Neural cell (in vitro differentiated cells): ENCODE results near the gene PF4V1. TPM values are rescaled to one million over a fixed set of nuclear protein-coding genes. Genes with fewer than 3 reads are reported as not detected.

Source experiments
- H2AFZ ChIP-seq: fragments of 200-600, 300-800 bp; sonication (generic), shearing (Covaris generic); 2 replicates; pipeline ENCODE4 v1.6.0; 2014; ENCODE audit warnings: low read depth, mild to moderate bottlenecking, antibody characterized with exemption, low read length, moderate library complexity
- H3F3A ChIP-seq: fragments of 200-600 bp; shearing (Covaris generic); 2 replicates; pipeline ENCODE4 v1.6.1; 2016; ENCODE audit warnings: mild to moderate bottlenecking, moderate library complexity, mixed read lengths, antibody characterized with exemption, low read length; ENCODE audit not compliant: insufficient read depth, poor library complexity, severe bottlenecking
- H3K27ac ChIP-seq: fragments of 200-600, 300-800 bp; sonication (generic), shearing (Covaris generic); 2 replicates; pipeline ENCODE4 v1.5.1; 2014; ENCODE audit warnings: mild to moderate bottlenecking, low read length, moderate library complexity
- H3K27me3 ChIP-seq: fragments of 300-800, 200-600 bp; sonication (generic), shearing (Covaris generic); 2 replicates; pipeline ENCODE4 v1.6.0; 2014; ENCODE audit warnings: mild to moderate bottlenecking, low read depth, low read length, moderate library complexity; ENCODE audit not compliant: insufficient read depth
- H3K36me3 ChIP-seq: fragments of 300-800, 200-600 bp; sonication (generic), shearing (Covaris generic); 2 replicates; pipeline ENCODE4 v1.5.1; 2014; ENCODE audit warnings: mild to moderate bottlenecking, antibody characterized with exemption, low read length, moderate library complexity; ENCODE audit not compliant: insufficient read depth
- H3K4me2 ChIP-seq: fragments of 300-800, 200-600 bp; sonication (generic), shearing (Covaris generic); 2 replicates; pipeline ENCODE4 v1.6.0; 2014; ENCODE audit warnings: mild to moderate bottlenecking, low read length
- H3K4me3 ChIP-seq: fragments of 300-800, 200-600 bp; sonication (generic), shearing (Covaris generic); 2 replicates; pipeline ENCODE4 v1.5.1; 2014; ENCODE audit warnings: mild to moderate bottlenecking, low read length, moderate library complexity
- H3K79me2 ChIP-seq: fragments of 200-600 bp; shearing (Covaris generic); replicated peaks from 2 replicates; pipeline ENCODE4 v1.6.0; 2014; ENCODE audit warnings: mild to moderate bottlenecking, low read length, moderate library complexity; ENCODE audit not compliant: insufficient read depth
- H3K9ac ChIP-seq: fragments of 300-800, 200-600 bp; sonication (generic), shearing (Covaris generic); 2 replicates; pipeline ENCODE4 v1.6.1; 2016; ENCODE audit warnings: mild to moderate bottlenecking, low read length, mixed read lengths
- H3K9me2 ChIP-seq: fragments of 200-600 bp; shearing (Covaris generic); 2 replicates; pipeline ENCODE4 v1.6.1; 2016; ENCODE audit warnings: mild to moderate bottlenecking, low read length, mixed read lengths; ENCODE audit not compliant: insufficient read depth
- H3K9me3 ChIP-seq: fragments of 200-600, 300-800 bp; sonication (generic), shearing (Covaris generic); 2 replicates; pipeline ENCODE4 v1.6.1; 2016; ENCODE audit warnings: mild to moderate bottlenecking, mixed run types, low read length, moderate library complexity, mixed read lengths
- H4K20me1 ChIP-seq: fragments of 200-600 bp; shearing (Covaris generic); 2 replicates; pipeline ENCODE4 v1.6.1; 2016; ENCODE audit warnings: mild to moderate bottlenecking, mixed run types; ENCODE audit not compliant: insufficient read depth
- EZH2 ChIP-seq: fragments of 200-600, 300-800 bp; shearing (Covaris generic), sonication (generic); IDR thresholded peaks from 2 replicates; pipeline ENCODE4 v1.6.1; 2014; ENCODE audit warnings: antibody characterized with exemption, low read length, borderline replicate concordance, mild to moderate bottlenecking; ENCODE audit not compliant: insufficient read depth, poor library complexity, severe bottlenecking
- MXI1 ChIP-seq: fragments of 450-650 bp; conservative IDR thresholded peaks from 2 replicates; pipeline ENCODE4 v1.6.1; 2014; ENCODE audit warnings: antibody characterized with exemption, mild to moderate bottlenecking; ENCODE audit not compliant: poor library complexity, severe bottlenecking
- POLR2AphosphoS5 ChIP-seq: IDR thresholded peaks from 2 replicates; pipeline ENCODE4 v1.6.1; 2012
- RAD21 ChIP-seq: fragments of 450-650 bp; conservative IDR thresholded peaks from 2 replicates; pipeline ENCODE4 v1.6.1; 2014; ENCODE audit warnings: antibody characterized with exemption, mild to moderate bottlenecking, moderate library complexity
- REST ChIP-seq: IDR thresholded peaks from 2 replicates; pipeline ENCODE4 v1.6.1; 2012; ENCODE audit warnings: borderline replicate concordance
- SMC3 ChIP-seq: fragments of 450-650 bp; conservative IDR thresholded peaks from 2 replicates; pipeline ENCODE4 v1.6.1; 2014; ENCODE audit warnings: antibody characterized with exemption, mild to moderate bottlenecking, moderate library complexity; ENCODE audit not compliant: poor library complexity
- TAF1 ChIP-seq: IDR thresholded peaks from 2 replicates; pipeline ENCODE4 v1.6.1; 2012; ENCODE audit warnings: low read depth
- polyA plus RNA-seq: library from polyadenylated mRNA; depleted of rRNA; stranded (reverse); fragments of >200 nt; gene quantifications from 2 replicates; pipeline ENCODE4 v1.2.3, GENCODE V29; 2014

Gene PF4V1
- polyA plus RNA-seq, 1 donor from 2014 or later, result not detected

- H3K4me2 ChIP-seq, result no peak overlapping the region
- TF ChIP-seq SMC3 (no peak), RAD21 (no peak), REST (no peak)
- H3K9ac ChIP-seq, result no peak overlapping the region
- H3F3A ChIP-seq, result no peaks in the 10 kb centered on the region
- no peaks in the 10 kb centered on the region for H3K27me3 ChIP-seq
- H3K79me2 ChIP-seq, result no peaks in the 10 kb centered on the region
- no peaks in the 10 kb centered on the region for H3K9me2 ChIP-seq
- H4K20me1 ChIP-seq, result no peaks in the 10 kb centered on the region
- no peaks in the 10 kb centered on the region for H3K9me3 ChIP-seq
- H2AFZ ChIP-seq, result no peak overlapping the region
- no peak overlapping the region for H3K4me3 ChIP-seq
- no peak overlapping the region for H3K27ac ChIP-seq
- no peaks in the 10 kb centered on the region for H3K36me3 ChIP-seq
These were observed 8.8 kb upstream of the PF4V1 start for GRCh38 chr4:73844345-73844744.

DNA sequence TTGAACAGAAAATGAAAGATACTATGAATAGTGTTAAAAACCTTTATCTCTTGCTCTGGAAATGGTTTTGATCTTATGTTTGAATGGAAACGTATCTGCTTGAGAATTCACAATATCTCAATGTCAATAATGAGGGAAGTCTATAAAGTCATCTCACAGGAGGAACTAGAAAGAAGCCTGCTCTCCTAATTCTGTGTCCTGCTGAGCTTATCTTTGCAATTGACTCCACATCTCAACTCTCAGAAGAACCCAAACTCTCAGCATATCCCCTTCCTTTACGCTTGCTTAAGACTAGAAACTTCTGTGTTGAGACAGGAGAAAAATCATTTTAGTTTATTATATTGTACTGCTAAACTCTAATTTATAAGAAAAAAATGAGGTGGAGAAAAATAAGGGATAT, 8.3 kb upstream of the PF4V1 start:
- Histone ChIP-seq H3K27ac (no peak overlapping the region), H3K9me3 (no peaks in the 10 kb centered on the region), H3K4me3 (no peak overlapping the region), H4K20me1 (no peaks in the 10 kb centered on the region), H3K27me3 (no peaks in the 10 kb centered on the region), H3K9me2 (no peaks in the 10 kb centered on the region), H2AFZ (no peak overlapping the region), H3K4me2 (no peak overlapping the region), H3F3A (no peaks in the 10 kb centered on the region), H3K79me2 (no peaks in the 10 kb centered on the region), H3K9ac (no peak overlapping the region), H3K36me3 (no peaks in the 10 kb centered on the region)
- no peak for TF ChIP-seq EZH2
- no peak for TF ChIP-seq POLR2AphosphoS5
- TF ChIP-seq TAF1, result no peak
- no peak for TF ChIP-seq REST
- TF ChIP-seq MXI1, result no peak
- TF ChIP-seq RAD21, result no peak
